Measurements from ENCODE around the gene WNT4. TPM values are rescaled to one million over a fixed set of nuclear protein-coding genes. Genes with fewer than 3 reads are reported as not detected.

Gene WNT4
- total and polyA plus RNA-seq, 10 of the 15 experiments (the other 5 are each of a cell fraction or from before 2014, with no cell fraction given): 0.01 TPM; not detected in 9

DNA sequence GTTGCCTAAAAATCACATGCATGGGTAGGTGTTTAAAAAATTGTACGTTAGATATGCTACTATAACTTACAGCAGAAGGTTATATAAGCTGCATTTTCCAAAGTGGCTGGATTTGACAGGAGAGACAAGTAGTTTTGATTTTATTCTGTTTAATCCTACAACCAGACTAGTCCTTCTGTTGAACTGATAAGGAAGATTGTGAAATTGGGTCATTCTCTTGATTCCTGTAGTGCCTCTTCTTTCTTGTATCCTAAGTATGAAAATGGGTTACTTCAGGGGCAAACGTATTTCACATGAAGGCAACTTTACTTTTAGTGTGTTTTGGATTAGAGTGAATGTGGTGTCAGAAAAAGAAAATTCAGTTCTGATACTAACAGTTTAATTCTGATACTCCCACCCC lies 71.4 kb downstream of the WNT4 start (continued):
- TF ChIP-seq, protein P1, sequence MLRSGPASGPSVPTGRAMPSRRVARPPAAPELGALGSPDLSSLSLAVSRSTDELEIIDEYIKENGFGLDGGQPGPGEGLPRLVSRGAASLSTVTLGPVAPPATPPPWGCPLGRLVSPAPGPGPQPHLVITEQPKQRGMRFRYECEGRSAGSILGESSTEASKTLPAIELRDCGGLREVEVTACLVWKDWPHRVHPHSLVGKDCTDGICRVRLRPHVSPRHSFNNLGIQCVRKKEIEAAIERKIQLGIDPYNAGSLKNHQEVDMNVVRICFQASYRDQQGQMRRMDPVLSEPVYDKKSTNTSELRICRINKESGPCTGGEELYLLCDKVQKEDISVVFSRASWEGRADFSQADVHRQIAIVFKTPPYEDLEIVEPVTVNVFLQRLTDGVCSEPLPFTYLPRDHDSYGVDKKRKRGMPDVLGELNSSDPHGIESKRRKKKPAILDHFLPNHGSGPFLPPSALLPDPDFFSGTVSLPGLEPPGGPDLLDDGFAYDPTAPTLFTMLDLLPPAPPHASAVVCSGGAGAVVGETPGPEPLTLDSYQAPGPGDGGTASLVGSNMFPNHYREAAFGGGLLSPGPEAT (IDR thresholded peaks at IDR 0.05; ENCODE audit: low read depth): no peak
- TF ChIP-seq SPI1 (IDR thresholded peaks at IDR 0.05; ENCODE audit: borderline replicate concordance, insufficient read depth, low read depth, low read length) (no peak), TCF7 (IDR thresholded peaks at IDR 0.05; ENCODE audit: borderline replicate concordance) (no peak), ZBED1 (IDR thresholded peaks at IDR 0.05; ENCODE audit: borderline replicate concordance) (no peak), TBL1XR1 (IDR thresholded peaks at IDR 0.05; ENCODE audit: low read depth, low read length) (no peak), EGR1 (IDR thresholded peaks at IDR 0.05; ENCODE audit: borderline replicate concordance in 1 of 2, low read depth in 2 of 2, low read length in 2 of 2) (no peak), MEF2A (IDR thresholded peaks at IDR 0.05; ENCODE audit: insufficient read depth, low read depth, low read length) (no peak), NFYB (IDR thresholded peaks at IDR 0.05; ENCODE audit: insufficient read depth, low read depth, low read length) (no peak), NR2C1 (IDR thresholded peaks at IDR 0.05) (no peak), RFX5 (IDR thresholded peaks at IDR 0.05; ENCODE audit: low read depth, low read length) (no peak), ASH2L (IDR thresholded peaks at IDR 0.05; ENCODE audit: borderline replicate concordance, low read depth) (no peak)
- TF ChIP-seq, protein P2, sequence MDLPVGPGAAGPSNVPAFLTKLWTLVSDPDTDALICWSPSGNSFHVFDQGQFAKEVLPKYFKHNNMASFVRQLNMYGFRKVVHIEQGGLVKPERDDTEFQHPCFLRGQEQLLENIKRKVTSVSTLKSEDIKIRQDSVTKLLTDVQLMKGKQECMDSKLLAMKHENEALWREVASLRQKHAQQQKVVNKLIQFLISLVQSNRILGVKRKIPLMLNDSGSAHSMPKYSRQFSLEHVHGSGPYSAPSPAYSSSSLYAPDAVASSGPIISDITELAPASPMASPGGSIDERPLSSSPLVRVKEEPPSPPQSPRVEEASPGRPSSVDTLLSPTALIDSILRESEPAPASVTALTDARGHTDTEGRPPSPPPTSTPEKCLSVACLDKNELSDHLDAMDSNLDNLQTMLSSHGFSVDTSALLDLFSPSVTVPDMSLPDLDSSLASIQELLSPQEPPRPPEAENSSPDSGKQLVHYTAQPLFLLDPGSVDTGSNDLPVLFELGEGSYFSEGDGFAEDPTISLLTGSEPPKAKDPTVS (IDR thresholded peaks at IDR 0.05; ENCODE audit: low read depth, low read length): no peak
- TF ChIP-seq, protein P3, sequence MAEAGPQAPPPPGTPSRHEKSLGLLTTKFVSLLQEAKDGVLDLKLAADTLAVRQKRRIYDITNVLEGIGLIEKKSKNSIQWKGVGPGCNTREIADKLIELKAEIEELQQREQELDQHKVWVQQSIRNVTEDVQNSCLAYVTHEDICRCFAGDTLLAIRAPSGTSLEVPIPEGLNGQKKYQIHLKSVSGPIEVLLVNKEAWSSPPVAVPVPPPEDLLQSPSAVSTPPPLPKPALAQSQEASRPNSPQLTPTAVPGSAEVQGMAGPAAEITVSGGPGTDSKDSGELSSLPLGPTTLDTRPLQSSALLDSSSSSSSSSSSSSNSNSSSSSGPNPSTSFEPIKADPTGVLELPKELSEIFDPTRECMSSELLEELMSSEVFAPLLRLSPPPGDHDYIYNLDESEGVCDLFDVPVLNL (IDR thresholded peaks at IDR 0.05; ENCODE audit: low read depth, low read length): no peak
- TF ChIP-seq, protein P4, sequence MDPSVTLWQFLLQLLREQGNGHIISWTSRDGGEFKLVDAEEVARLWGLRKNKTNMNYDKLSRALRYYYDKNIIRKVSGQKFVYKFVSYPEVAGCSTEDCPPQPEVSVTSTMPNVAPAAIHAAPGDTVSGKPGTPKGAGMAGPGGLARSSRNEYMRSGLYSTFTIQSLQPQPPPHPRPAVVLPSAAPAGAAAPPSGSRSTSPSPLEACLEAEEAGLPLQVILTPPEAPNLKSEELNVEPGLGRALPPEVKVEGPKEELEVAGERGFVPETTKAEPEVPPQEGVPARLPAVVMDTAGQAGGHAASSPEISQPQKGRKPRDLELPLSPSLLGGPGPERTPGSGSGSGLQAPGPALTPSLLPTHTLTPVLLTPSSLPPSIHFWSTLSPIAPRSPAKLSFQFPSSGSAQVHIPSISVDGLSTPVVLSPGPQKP (IDR thresholded peaks at IDR 0.05; ENCODE audit: low read depth, low read length): no peak

Other genes with a start within 250 kb of the WNT4 start
- gene HSPG2, start 205.8 kb downstream of the WNT4 start, total RNA-seq (2014; rRNA removed): 0.82 and 1.2 TPM in 2 replicates
- 0.63 and 0.83 TPM in 2 replicates for gene HSPG2, start 205.8 kb downstream of the WNT4 start, total RNA-seq (2014; rRNA removed; fragmentation: Illumina TruSeq; extraction: Trizol)
- gene HSPG2, start 205.8 kb downstream of the WNT4 start, total RNA-seq (2021): 3.4 and 3.5 TPM in 2 replicates
- gene HSPG2, start 205.8 kb downstream of the WNT4 start, polyA plus RNA-seq (2011; rRNA removed): 0.62 and 0.71 TPM in 2 replicates
- 0.06 and 0.40 TPM in 2 replicates for gene HSPG2, start 205.8 kb downstream of the WNT4 start, polyA plus RNA-seq (2014; fragmentation: Illumina TruSeq; extraction: Trizol)
- gene HSPG2, start 205.8 kb downstream of the WNT4 start, polyA plus RNA-seq (2014; fragmentation: Nextera tagmentation; extraction: Ambion mirVana): not detected
- 0.76 and 1.3 TPM in 2 replicates for gene HSPG2, start 205.8 kb downstream of the WNT4 start, polyA plus RNA-seq (2014; rRNA removed)
- gene HSPG2, start 205.8 kb downstream of the WNT4 start, polyA plus RNA-seq (2016; fragmentation: Nextera tagmentation; extraction: Ambion mirVana): 1 to 10 TPM in 1 of 2 experiments, under 1 TPM in 1; 0.30 to 1.1 TPM
- gene CELA3B, start 166.1 kb downstream of the WNT4 start, total RNA-seq (2014; rRNA removed): not detected in 2 replicates
- not detected in 2 replicates for gene CELA3B, start 166.1 kb downstream of the WNT4 start, total RNA-seq (2014; rRNA removed; fragmentation: Illumina TruSeq; extraction: Trizol)
- 4.1 and 6.4 TPM in 2 replicates for gene CELA3B, start 166.1 kb downstream of the WNT4 start, total RNA-seq (2021)
- not detected in 2 replicates for gene CELA3B, start 166.1 kb downstream of the WNT4 start, polyA plus RNA-seq (2011; rRNA removed)
- gene CELA3B, start 166.1 kb downstream of the WNT4 start, polyA plus RNA-seq (2014; fragmentation: Illumina TruSeq; extraction: Trizol): not detected in 2 replicates
- not detected for gene CELA3B, start 166.1 kb downstream of the WNT4 start, polyA plus RNA-seq (2014; fragmentation: Nextera tagmentation; extraction: Ambion mirVana)
- gene CELA3B, start 166.1 kb downstream of the WNT4 start, polyA plus RNA-seq (2014; rRNA removed): not detected in 2 replicates
- gene CELA3B, start 166.1 kb downstream of the WNT4 start, polyA plus RNA-seq (2016; fragmentation: Nextera tagmentation; extraction: Ambion mirVana): not detected
- gene CELA3A, start 141.4 kb downstream of the WNT4 start, total RNA-seq (2014; rRNA removed): not detected in 2 replicates
- gene CELA3A, start 141.4 kb downstream of the WNT4 start, total RNA-seq (2014; rRNA removed; fragmentation: Illumina TruSeq; extraction: Trizol): not detected in 2 replicates
- gene CELA3A, start 141.4 kb downstream of the WNT4 start, total RNA-seq (2021): 7.6 and 9.0 TPM in 2 replicates
- gene CELA3A, start 141.4 kb downstream of the WNT4 start, polyA plus RNA-seq (2011; rRNA removed): not detected in 2 replicates
- gene CELA3A, start 141.4 kb downstream of the WNT4 start, polyA plus RNA-seq (2014; fragmentation: Illumina TruSeq; extraction: Trizol): not detected in 2 replicates
- gene CELA3A, start 141.4 kb downstream of the WNT4 start, polyA plus RNA-seq (2014; fragmentation: Nextera tagmentation; extraction: Ambion mirVana): not detected
- not detected in 2 replicates for gene CELA3A, start 141.4 kb downstream of the WNT4 start, polyA plus RNA-seq (2014; rRNA removed)
- gene CELA3A, start 141.4 kb downstream of the WNT4 start, polyA plus RNA-seq (2016; fragmentation: Nextera tagmentation; extraction: Ambion mirVana): not detected
- 350 and 429 TPM in 2 replicates for gene CDC42, start 90.4 kb downstream of the WNT4 start, total RNA-seq (2014; rRNA removed)
- 418 and 422 TPM in 2 replicates for gene CDC42, start 90.4 kb downstream of the WNT4 start, total RNA-seq (2014; rRNA removed; fragmentation: Illumina TruSeq; extraction: Trizol)
- 302 and 307 TPM in 2 replicates for gene CDC42, start 90.4 kb downstream of the WNT4 start, total RNA-seq (2021)
- gene CDC42, start 90.4 kb downstream of the WNT4 start, polyA plus RNA-seq (2011; rRNA removed): 479 and 776 TPM in 2 replicates
- gene CDC42, start 90.4 kb downstream of the WNT4 start, polyA plus RNA-seq (2014; fragmentation: Illumina TruSeq; extraction: Trizol): 426 and 542 TPM in 2 replicates
- 100 to 1,000 TPM; 286 to 442 TPM for gene CDC42, start 90.4 kb downstream of the WNT4 start, polyA plus RNA-seq (2014; fragmentation: Nextera tagmentation; extraction: Ambion mirVana)
- gene CDC42, start 90.4 kb downstream of the WNT4 start, polyA plus RNA-seq (2014; rRNA removed): 230 and 275 TPM in 2 replicates
- gene CDC42, start 90.4 kb downstream of the WNT4 start, polyA plus RNA-seq (2016; fragmentation: Nextera tagmentation; extraction: Ambion mirVana): 100 to 1,000 TPM; 184 to 200 TPM